GM19397 (cell line): ENCODE results near the gene INSC.

Experiments used
- ATAC-seq: cut with Tn5 transposase; IDR thresholded peaks from one replicate; pipeline ENCODE4 v1.9.1; 2021; ENCODE audit warnings: mild to moderate bottlenecking, moderate library complexity; ENCODE audit not compliant: unreplicated experiment

The INSC gene

GRCh38 chr11:15108592-15109130 lies 6.1 kb upstream of the INSC start:
- no peak for ATAC-seq

- ATAC-seq, result no peak
Observed at GRCh38 chr11:15109602-15110001, 5.1 kb upstream of the INSC start.

GRCh38 chr11:15111215-15111614 lies 3.5 kb upstream of the INSC start:
- no peak for ATAC-seq

GRCh38 chr11:15112131-15112541 lies 2.6 kb upstream of the INSC start:
- ATAC-seq, result no peak

GRCh38 chr11:15113381-15113780 lies 1.3 kb upstream of the INSC start:
- ATAC-seq, result peak; percentile 94

GRCh38 chr11:15115686-15116085 lies 963 bp downstream of the INSC start:
- ATAC-seq, result no peak

- no peak for ATAC-seq
Observed at GRCh38 chr11:15117751-15118150, 3.0 kb downstream of the INSC start.

- ATAC-seq, result no peak
Observed at GRCh38 chr11:15118431-15118830, 3.7 kb downstream of the INSC start.

- no peak for ATAC-seq
Observed at GRCh38 chr11:15119352-15119751, 4.6 kb downstream of the INSC start.

- no peak for ATAC-seq
Observed at GRCh38 chr11:15119826-15120225, 5.1 kb downstream of the INSC start.

- no peak for ATAC-seq
Observed at GRCh38 chr11:15123849-15124248, 9.1 kb downstream of the INSC start.

- no peak for ATAC-seq
Observed at GRCh38 chr11:15124528-15124927, 9.8 kb downstream of the INSC start.

- ATAC-seq, result no peak
Observed at GRCh38 chr11:15127341-15127740, 12.6 kb downstream of the INSC start.

- no peak for ATAC-seq
Observed at GRCh38 chr11:15128621-15129020, 13.9 kb downstream of the INSC start.

GRCh38 chr11:15136166-15136565 lies 21.4 kb downstream of the INSC start:
- no peak for ATAC-seq

- no peak for ATAC-seq
Observed at GRCh38 chr11:15139096-15139770, 24.5 kb downstream of the INSC start.

GRCh38 chr11:15139958-15140659 lies 25.4 kb downstream of the INSC start:
- ATAC-seq, result no peak

- no peak for ATAC-seq
Observed at GRCh38 chr11:15141381-15141780, 26.7 kb downstream of the INSC start.

- ATAC-seq, result no peak
Observed at GRCh38 chr11:15142838-15143237, 28.1 kb downstream of the INSC start.

GRCh38 chr11:15143855-15144254 lies 29.1 kb downstream of the INSC start:
- ATAC-seq, result no peak

- ATAC-seq, result no peak
Observed at GRCh38 chr11:15144347-15144746, 29.6 kb downstream of the INSC start.

GRCh38 chr11:15145151-15145550 lies 30.4 kb downstream of the INSC start:
- no peak for ATAC-seq
